K562 (cell line): ENCODE data around the gene IFITM2. TPM values are rescaled to one million over a fixed set of nuclear protein-coding genes. Genes with fewer than 3 reads are reported as not detected.

Experiments
- CEBPB ChIP-seq: fragments of 450-650 bp; IDR thresholded peaks from 2 replicates; pipeline ENCODE4 v1.6.1; 2016; ENCODE audit warnings: missing genetic modification characterization, missing compliant biosample characterization
- CTCF ChIP-seq, 3 experiments: IDR thresholded peaks in 2 of 3; conservative IDR thresholded peaks in 1 of 3; 2 replicates each; pipeline ENCODE4 v1.5.1; 2011 to 2012; ENCODE audit warnings: low read length in 3 of 3, mild to moderate bottlenecking in 3 of 3, control low read depth in 2 of 3, improper control_type of control experiment in 1 of 3, inconsistent platforms in 1 of 3, low read depth in 1 of 3, mixed read lengths in 1 of 3, moderate library complexity in 1 of 3; ENCODE audit not compliant: insufficient read depth in 2 of 3
- E2F5 ChIP-seq: sonication (generic); formaldehyde crosslinking; IDR thresholded peaks from 2 replicates; pipeline ENCODE4 v1.8.0; 2022; ENCODE audit warnings: mild to moderate bottlenecking, missing genetic modification reagents
- EP400 ChIP-seq: fragments of 450-650 bp; IDR thresholded peaks from 2 replicates; pipeline ENCODE4 v1.6.1; 2017; ENCODE audit warnings: antibody characterized with exemption, mild to moderate bottlenecking, moderate library complexity
- HEY1 ChIP-seq: fragments of 250-450 bp; sonication (Bioruptor Pico); IDR thresholded peaks from 2 replicates; pipeline ENCODE4 v1.5.0; 2020; ENCODE audit warnings: mild to moderate bottlenecking, moderate library complexity, borderline replicate concordance
- MYNN ChIP-seq, 2 experiments: sonication (generic); formaldehyde crosslinking in 1 of 2; IDR thresholded peaks; 2 replicates each; pipeline versions ENCODE4 v1.5.0 to v1.6.1; 2016 to 2020; ENCODE audit warnings: antibody characterized with exemption in 1 of 2, missing genetic modification reagents in 1 of 2
- SMAD4 ChIP-seq: fragments of 250-450 bp; sonication (Bioruptor Pico); conservative IDR thresholded peaks from 2 replicates; pipeline ENCODE4 v1.8.0; 2021; ENCODE audit warnings: inconsistent platforms, mild to moderate bottlenecking, moderate library complexity
- TAF1 ChIP-seq: IDR thresholded peaks from 2 replicates; pipeline ENCODE4 v1.6.1; 2011; ENCODE audit warnings: mild to moderate bottlenecking, low read length, moderate library complexity; ENCODE audit not compliant: insufficient read depth, control insufficient read depth, severe bottlenecking; ENCODE audit errors: extremely low read depth
- ZBTB2 ChIP-seq: fragments of 450-650 bp; IDR thresholded peaks from 2 replicates; pipeline ENCODE4 v1.6.1; 2016; ENCODE audit warnings: antibody characterized with exemption
- ZBTB9 ChIP-seq: fragments of 450-650 bp; formaldehyde crosslinking; IDR thresholded peaks from 2 replicates; pipeline ENCODE4 v1.4.0; 2020; ENCODE audit warnings: mild to moderate bottlenecking, moderate library complexity
- ZNF76 ChIP-seq: fragments of 250-450 bp; sonication (Bioruptor Pico); IDR thresholded peaks from 2 replicates; pipeline ENCODE4 v1.4.0; 2020; ENCODE audit warnings: mild to moderate bottlenecking, moderate library complexity, borderline replicate concordance
- ZNF77 ChIP-seq: fragments of 250-450 bp; sonication (Bioruptor Pico); IDR thresholded peaks from 2 replicates; pipeline ENCODE4 v1.5.0; 2020
- polyA plus RNA-seq, 8 experiments: library from polyadenylated mRNA; depleted of rRNA in 4 of 8; stranded (reverse) in 5 of 8; unstranded in 3 of 8; fragments of >200 nt; fragmentation: Nextera tagmentation in 2 of 8; fragmentation: Illumina TruSeq in 1 of 8; extraction: Ambion mirVana in 2 of 8; extraction: Trizol in 1 of 8; gene quantifications; 2 replicates each; pipeline versions ENCODE4 v1.2.1 to v1.2.3, GENCODE V29; 2011 to 2014; ENCODE audit warnings: inconsistent platforms in 1 of 8, missing spikeins in 1 of 8
- total RNA-seq, 7 experiments: library from RNA; depleted of rRNA in 6 of 7; stranded (reverse); fragments of >200 nt in 6 of 7; fragmentation: Illumina TruSeq in 2 of 7; extraction: Trizol in 2 of 7; gene quantifications; 2 replicates each; pipeline versions ENCODE4 v1.2.1 to v1.2.3, GENCODE V29; 2011 to 2021; ENCODE audit warnings: low replicate concordance in 1 of 7

IFITM2 gene
- total and polyA plus RNA-seq, 9 of the 15 experiments (the other 6 are each of a cell fraction or from before 2014, with no cell fraction given): 52.8 to 4,872 (median 356) TPM

- TF ChIP-seq ZNF77 (CRISPR knock-in tag) (no peak), HEY1 (CRISPR knock-in tag) (no peak), ZNF76 (peak; percentile 95; the same call in 1 of the 2 replicates), ZBTB9 (CRISPR knock-in tag) (peak; percentile 96), CEBPB (no peak), CTCF (IDR thresholded peaks at IDR 0.05 in 2 of 3, conservative IDR thresholded peaks at IDR 0.05 in 1 of 3; ENCODE audit: insufficient read depth in 2 of 3, low read depth in 1 of 3, low read length in 3 of 3) (no peak), MYNN (IDR thresholded peaks at IDR 0.05) (no peak), MYNN (CRISPR knock-in tag; IDR thresholded peaks at IDR 0.05) (no peak), ZBTB2 (0 out of 2 replicates have a peak, but pooled peaks have one; percentile 36), TAF1 (peak; percentile 76), SMAD4 (CRISPR knock-in tag) (peak; percentile 98), EP400 (peak; percentile 70; the same call in 1 of the 2 replicates), E2F5 (CRISPR knock-in tag) (no peak)
Measured at GRCh38 chr11:355581-356458, 48.2 kb downstream of the IFITM2 start (continued).
